PFSK-1 (cell line): ENCODE measurements around the gene MTUS2.

Experiments used
- FOXP2 ChIP-seq: optimal IDR thresholded peaks from 2 replicates; pipeline ENCODE3; 2011; ENCODE audit warnings: borderline replicate concordance, control low read depth, inconsistent platforms; ENCODE audit not compliant: insufficient read depth; ENCODE audit errors: extremely low read length, extremely low read depth
- POLR2AphosphoS5 ChIP-seq: IDR thresholded peaks from 2 replicates; pipeline ENCODE4 v1.6.1; 2012; ENCODE audit warnings: low read depth, mild to moderate bottlenecking, control low read depth, low read length, moderate library complexity
- SIN3A ChIP-seq: IDR thresholded peaks from 2 replicates; pipeline ENCODE4 v1.6.1; 2012; ENCODE audit warnings: mild to moderate bottlenecking, low read length, moderate library complexity, borderline replicate concordance; ENCODE audit not compliant: insufficient read depth

GRCh38 chr13:28819735-28820098 is 422 bp upstream of the MTUS2 start:
- TF ChIP-seq POLR2AphosphoS5, result no peak
- no peak for TF ChIP-seq SIN3A
- no peak for TF ChIP-seq FOXP2
